NCI-H1694 (cell line): ENCODE results near the gene RUNX3.
"Not testable (repeated sequence)": the region's sequence is repeated elsewhere in the genome, so short reads cannot be mapped to it uniquely, and the experiment has no call there.

ENCODE experiments used
- DNase-seq: peaks from one replicate; lab custom pipeline; 2025; lab: John Stamatoyannopoulos, UW

RUNX3 gene

DNA sequence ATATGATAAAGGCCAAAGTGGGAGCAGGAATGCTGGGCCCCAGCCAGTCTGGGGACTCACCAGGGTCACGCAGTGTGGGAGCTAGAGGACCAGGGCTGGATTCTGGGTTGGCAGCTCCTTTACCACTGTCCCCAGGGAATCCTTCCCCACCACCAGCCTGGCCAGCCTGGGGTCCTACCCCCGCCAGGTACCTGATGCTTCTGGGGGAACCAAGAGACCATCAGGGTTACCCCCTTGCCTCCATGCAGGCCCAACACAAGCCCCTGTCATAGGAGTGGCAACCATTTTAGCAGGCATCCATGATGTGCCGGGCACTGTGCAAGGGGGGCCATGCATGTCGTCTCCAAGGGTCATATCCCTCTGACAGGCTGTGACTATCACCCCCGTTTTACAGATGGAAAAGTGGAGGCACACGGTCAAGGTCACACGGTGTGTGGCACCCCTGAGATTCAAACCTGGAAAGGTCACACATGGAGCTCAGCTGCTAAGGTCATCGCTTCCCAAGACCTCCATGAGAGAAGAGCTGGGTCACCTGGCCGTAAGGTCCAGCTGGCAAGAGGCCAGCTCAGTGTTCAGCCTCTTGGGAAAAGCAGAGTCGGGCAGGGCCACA is 16.4 kb downstream of the RUNX3 start:
- DNase-seq = no peak

DNA sequence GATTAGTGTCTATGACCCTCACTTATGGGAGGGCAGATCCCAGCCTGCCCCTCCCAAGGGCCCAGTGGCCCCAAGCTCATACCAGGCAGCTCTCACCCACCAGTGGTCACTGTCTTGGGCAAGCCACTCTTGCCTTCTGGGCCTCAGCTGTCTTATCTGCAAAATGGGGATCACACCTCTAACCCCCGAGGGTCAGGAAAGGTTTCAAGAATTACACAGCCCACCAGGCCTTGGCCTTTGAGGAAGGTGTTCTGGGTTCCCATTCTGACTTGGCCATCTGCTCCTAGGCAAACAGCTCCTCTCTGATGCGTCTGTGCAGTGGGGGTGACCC is 16.8 kb downstream of the RUNX3 start:
- no peak for DNase-seq

DNA sequence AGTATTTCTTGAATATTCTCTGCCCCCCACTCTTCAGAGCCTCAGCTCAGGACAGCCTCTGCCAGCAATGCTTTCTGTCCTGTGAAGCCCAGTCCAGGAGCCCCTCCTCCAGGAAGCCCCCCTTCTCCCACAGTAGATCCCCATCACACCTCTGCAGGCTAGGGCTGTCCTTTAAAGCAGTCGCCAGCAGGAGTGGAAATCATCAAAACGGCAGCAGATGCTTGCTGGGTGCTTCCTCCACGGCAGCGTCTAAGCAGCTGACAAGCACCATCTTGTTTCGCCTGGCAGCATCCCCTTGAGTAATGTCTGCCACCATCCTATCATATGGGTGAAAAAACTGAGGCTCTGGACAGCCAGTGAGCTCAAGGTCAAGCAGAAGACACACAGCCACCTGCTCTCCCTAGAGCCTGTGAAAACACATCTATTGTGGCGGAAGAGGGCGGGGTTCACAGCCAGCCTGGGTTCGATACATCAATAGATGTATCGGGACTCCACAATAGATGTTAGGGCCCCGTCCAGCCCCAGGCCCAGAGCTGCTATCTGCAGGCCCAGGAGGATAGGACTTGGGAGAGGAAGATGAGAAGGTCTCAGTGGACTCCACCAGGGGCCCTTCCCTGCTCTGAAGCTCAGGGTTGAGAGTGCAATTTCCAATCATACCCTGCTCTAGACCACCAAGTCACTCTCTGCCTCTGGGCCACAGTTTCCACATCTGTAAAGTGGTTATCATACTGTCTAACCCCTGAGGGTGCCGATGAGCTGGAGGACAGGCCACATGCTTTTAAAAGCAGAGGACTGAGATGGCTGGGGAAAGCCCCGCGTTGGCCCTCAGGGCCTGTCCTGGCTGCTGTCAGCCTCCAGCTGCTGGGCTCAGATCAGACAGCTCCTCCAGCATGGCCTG is 17.5 kb downstream of the RUNX3 start:
- DNase-seq = no peak

DNA sequence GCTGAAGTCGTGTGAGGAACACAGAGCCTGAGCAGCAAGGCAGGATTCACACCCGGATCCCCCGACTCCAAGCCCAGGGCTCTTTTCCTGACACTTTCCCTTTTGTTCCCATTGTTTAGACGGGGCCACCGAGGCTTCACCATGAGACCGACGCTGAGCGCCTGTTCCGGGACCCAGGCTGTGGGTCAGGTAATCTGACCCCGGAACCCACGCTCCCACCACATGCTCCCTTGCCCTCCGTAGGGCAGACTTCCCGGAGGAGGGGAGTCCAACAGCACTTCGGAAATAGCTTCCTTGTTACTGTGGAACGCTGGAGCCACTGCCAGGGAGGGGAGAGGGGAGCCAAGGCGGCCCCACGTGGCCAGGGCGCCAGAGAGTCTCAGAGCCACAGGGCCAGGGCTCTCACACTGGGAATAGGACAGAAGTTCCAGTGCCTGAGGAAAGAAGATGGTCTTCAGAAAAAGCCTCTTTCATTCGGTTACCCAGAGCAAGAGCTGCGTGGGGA is 18.4 kb downstream of the RUNX3 start:
- no peak for DNase-seq

DNA sequence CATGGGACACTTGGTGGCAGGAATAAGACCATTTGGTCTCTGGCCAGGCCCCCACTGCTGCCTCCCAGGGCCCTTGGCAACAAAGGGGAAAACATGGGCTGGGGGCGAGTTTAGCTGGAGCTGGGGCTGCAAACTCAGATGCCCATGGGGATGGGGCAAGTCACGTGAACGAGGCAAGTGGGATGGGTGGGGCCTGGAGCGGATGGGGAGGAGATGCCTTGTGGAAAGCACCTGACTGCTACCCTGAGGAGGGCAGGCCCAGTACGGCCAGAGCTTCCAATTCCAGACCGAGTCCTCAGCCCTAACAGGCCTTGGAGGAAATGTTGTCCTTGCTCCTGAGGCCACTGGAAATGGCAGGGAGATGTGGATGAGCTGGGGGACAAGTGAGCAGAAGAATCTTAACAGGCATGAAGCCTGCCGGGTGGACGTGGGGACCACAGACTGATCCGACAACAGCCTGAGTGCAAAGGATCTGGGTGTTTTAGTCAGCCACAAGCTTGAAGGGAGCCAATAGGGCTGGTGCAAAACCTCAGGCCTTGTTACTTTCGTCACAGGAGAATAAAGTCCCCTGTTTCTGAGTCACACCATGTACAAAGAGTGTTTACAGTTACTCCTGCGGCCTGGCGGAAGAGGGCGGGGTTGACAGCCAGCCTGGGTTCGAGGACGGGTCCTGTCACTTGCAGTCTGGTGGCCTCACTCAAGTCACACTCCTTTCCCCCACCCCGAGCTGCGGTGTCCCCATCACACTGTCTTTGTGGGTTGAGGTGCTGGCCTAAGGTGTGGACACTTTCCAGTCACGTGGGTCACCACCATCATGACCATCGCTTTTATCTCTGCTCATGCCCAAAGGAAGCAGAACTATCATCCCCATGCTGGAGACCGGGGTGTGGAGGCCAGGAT is 19.1 kb downstream of the RUNX3 start:
- no peak for DNase-seq

DNA sequence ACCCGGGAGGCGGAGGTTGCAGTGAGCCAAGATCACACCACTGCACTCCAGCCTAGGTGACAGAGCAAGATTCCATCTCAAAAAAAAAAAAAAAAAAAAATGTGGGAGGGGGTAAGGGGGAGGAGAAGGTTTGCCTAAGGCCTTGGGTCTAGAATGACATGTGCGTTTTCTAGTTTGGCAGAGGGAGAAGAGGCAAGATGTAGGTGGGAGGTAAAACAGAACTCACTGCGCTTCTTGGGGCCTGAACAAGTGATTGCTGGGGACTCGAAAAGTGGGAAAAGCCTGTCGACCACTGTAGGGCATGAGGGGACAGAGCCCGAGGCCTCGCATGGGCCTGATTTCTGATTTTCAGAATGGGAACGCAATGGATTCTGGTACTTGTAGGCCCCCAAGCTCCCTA is 19.9 kb downstream of the RUNX3 start:
- DNase-seq = no peak

- DNase-seq = no peak
Observed at GRCh38 chr1:24909388-24909898, 20.6 kb downstream of the RUNX3 start.

DNA sequence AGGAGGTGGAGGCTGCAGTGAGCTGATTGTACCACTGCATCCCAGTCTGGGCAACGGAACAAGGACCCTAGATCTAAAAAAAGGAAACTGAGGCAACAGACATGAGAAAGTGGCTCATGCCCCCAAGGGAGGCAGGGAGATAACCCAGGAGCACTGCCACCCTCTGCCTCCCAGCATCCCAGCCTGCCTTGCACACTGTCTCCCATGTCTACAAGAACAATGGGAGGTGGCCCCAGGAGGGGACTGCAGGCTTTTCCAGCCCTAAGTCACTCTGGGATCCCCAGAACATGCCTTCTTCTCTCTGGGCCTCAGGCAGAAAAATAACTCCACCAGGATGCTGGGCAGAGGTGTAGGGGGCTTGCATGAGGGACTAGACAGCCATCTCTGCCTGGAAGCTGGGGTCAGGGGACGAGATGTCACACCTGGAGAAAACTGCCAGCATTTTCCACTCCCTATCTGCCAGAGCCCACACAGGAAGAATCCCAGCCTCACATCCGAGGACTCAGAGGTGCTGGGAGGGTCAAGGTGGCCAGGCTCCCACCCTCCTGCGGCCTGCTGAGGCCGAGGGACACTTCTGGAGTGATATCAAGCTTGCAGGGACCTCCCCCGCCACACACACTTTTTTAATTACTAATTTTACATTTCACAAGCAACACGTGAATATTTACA is 21.4 kb downstream of the RUNX3 start:
- DNase-seq = no peak

DNA sequence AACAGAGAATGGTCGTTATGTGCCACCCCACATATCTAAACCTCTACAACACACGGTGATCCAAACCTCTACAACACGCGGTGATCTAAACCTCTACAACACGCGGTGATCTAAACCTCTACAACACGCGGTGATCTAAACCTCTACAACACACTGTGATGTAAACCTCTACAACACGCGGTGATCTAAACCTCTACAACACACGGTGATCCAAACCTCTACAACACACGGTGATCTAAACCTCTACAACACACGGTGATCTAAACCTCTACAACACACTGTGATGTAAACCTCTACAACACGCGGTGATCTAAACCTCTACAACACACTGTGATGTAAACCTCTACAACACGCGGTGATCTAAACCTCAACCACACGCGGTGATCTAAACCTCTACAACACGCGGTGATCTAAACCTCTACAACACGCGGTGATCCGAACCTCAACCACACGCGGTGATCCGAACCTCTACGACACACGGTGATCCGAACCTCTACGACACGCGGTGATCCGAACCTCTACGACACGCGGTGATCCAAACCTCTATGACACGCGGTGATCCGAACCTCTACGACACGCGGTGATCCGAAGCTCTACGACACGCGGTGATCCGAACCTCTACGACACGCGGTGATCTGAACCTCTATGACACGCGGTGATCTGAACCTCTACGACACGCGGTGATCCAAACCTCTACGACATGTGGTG is 22.3 kb downstream of the RUNX3 start:
- not testable (repeated sequence) for DNase-seq

DNA sequence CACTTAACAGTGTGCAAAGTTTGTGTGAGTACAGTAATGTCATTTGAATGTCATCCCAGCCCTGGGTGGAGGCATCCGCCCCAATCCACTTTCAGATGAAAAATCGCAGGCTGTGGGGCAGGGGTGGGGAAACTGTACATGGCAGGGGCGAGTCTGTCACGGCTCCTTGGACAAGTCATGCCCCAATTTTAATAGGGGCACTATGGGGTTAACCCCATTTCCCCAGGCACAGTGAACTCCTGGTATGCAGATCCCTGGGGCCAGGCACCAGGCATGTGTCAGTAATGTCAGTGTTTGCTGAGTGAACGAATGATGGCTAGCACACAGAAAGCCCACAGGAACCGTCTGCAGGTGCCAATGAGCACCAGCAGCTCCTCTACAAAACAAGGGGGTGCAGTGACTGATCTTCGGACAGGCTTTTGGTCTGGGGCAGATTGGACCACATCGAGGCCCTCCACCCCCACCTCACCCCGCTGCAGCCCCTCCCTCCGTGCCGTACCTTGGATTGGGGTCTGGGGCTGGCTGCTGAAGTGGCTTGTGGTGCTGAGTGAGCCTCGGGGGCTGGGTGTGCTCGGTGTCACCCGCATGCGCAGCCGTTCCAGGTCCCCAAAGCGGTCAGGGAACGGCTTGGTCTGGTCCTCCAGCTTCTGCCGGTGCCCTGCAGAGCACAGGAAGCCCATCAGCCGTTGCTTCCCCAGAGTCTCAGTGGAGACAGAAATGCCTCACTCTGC is 23.2 kb downstream of the RUNX3 start:
- no peak for DNase-seq

DNA sequence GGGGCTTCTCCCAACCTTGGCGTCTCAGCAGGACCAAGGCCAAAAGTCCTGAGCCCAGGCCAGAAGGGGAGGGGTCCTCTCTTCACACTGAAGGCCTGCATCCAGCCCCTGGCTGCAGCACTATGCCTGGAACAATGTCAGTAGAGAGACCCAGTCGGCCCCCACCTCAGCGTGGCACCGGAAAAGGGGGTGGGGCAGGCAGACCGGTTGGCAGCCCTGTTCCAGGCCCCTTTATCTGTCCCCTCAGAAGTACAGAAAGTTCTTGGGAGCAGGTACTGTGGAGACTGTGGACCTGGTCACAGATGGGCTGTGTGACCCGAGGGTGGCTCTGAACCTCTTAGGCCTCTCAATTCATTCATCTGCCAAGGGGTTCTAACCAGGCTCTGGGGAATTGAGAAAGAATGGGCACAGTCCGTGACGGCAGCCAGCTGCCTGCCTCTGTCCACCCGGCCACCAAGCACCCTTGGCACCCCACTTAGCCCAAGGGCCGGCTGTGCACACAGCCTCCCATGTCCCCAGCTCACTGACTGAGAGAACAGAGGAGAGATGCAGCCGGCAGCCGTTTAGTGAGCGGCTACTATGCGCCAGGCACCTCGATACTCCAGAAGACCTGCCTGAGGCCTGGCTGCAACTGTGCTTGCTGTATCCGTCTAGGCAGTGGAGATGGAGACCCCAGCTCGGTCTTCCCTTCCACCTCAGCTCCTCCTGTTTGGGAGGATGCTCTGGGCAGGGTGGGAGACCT is 23.9 kb downstream of the RUNX3 start:
- DNase-seq = no peak

GRCh38 chr1:24905355-24905978 is 24.6 kb downstream of the RUNX3 start:
- no peak for DNase-seq

DNA sequence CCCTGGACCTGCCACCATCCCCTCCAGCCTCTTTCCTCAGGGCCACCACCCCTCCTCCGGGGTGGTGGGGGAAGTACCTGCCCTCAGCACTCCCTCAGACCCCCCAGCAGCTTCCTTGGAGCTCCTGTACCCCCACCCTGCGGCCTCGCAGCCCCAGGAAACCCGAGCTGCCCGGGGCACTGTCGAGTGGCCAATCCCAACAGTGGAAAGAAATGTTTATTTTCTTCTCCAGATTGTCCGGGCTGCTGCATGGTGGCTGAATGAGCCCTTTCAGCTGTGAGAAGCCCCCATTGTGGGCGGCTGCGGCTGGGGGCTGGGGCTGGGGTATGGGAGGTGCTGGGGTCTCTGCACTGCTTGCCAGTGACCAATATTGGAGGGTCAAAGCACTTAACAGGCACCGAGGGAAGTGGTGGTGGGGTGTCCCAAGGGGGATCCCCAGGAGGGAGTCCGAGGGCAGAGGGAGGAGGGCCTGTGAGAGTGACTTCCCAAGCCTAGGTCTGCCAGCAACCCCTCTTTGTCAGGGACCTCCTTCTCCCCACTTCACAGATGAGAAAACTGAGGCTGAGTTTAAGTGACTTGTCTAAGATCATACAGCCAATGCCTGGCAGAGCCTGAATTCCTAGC is 25.2 kb downstream of the RUNX3 start:
- no peak for DNase-seq

DNA sequence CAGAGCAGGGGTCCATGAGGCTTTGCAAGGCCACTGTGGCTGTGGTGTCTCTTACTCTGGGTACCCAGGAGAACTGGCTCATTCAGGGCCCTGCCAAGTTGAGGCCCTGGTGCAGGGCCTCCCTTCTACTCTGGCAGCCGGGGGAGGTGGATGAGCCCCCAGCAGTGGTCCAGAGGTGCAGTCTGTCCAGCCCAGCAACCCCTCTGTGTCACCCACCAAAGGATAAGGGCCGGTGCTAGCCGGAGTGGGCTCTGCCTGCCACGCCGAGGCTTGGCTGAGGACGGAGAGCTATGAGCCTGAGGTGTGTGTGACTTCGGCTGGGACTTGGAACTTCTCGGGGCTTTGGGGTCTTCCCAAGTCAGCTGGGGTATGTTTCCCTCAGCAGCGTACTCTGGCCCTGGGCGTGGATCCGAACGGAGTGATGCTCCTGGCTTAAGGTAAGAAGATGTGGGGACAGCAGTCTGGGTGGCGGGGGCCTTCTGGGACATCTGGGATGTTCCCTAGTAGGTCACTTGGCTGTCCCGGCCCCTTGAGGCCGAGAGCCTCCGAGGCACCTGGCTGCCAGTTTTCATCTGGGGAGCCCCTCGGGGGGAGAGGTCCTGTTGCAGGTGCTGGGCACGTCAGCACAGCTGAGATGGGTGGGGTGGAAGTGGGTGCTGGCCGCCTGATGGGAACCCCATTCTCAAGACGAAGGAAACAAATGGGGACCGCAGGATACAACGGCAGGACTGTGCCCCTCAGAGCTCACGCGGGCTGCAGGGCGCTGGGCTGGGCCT is 25.9 kb downstream of the RUNX3 start:
- DNase-seq = no peak

GRCh38 chr1:24903560-24903954 is 26.5 kb downstream of the RUNX3 start:
- DNase-seq = no peak

- no peak for DNase-seq
Observed at GRCh38 chr1:24903011-24903461, 27.0 kb downstream of the RUNX3 start.

GRCh38 chr1:24902471-24902891 is 27.6 kb downstream of the RUNX3 start:
- no peak for DNase-seq
